ENCODE measurements around the gene PCGF3.
A peak's percentile ranks its signal among the peaks of the same experiment; 100 is the strongest.

PCGF3 gene

DNA sequence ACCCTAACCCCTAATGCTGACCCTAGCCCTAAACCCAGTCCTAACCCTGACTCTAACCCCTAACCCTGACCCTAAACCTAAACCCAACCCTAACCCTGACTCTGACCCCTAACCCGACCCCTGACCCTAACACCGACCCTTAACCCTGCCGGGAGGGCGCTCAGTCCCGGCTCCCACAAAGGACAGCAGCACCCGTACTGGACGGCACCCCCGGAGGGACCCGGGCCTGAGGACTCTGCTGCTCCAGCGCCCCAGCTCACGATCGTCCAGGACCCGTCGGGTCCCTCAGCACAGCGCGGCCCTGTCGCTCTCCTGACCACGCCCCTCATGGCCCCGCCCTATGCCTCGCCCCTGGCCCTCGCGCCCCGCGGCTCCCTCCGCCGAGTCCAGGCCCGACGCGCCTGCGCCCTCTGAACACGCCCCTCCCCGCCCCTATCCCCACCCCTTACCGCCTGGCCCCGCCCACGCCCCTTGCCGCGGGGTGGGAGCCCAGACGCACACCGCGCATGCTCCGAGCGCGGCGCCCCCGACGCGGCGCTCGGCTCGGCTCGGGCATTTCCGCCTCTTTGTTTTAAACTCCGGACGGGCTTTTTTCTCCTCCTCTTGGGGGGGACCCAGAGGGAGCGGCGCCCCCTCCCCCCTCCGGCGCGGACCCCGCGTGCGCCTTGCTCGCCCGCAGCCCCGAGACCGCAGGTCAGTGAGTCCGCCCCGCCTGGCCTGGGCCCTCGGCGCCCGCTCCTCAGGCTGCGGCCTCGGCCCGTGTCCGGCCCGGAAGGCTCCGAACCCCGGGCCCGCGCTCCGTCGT lies at the start of gene PCGF3:
Gene PCGF3, plus strand, starts transcription at position 555 of the 805 bp plus-strand sequence. CDS start 27,849 bp downstream, outside the sequence.
- no peaks in the 10 kb centered on the region for H3K9me3 ChIP-seq (ENCODE audit: control insufficient read depth in 2 of 2, low read length in 2 of 2)
- peak within 1 kb of the TSS; percentile 91 to 96 for H3K9ac ChIP-seq (ENCODE audit: low read depth in 1 of 2, low read length in 2 of 2)
- peaks cover 16 to 17% of the 10 kb centered on the region in 2 donors for H3K4me1 ChIP-seq (ENCODE audit: control insufficient read depth in 2 of 2, insufficient read depth in 2 of 2, low read length in 2 of 2)
- no peaks in the 10 kb centered on the region for H3K36me3 ChIP-seq (ENCODE audit: control insufficient read depth in 2 of 2, insufficient read depth in 2 of 2, low read length in 2 of 2)
- no peaks in the 10 kb centered on the region for H3K27me3 ChIP-seq (ENCODE audit: control insufficient read depth in 2 of 2, insufficient read depth in 2 of 2, low read length in 2 of 2)
- H3K4me3 ChIP-seq (ENCODE audit: low read length in 2 of 2) = peak within 1 kb of the TSS; percentile 81 to 85
- H3K27ac ChIP-seq (ENCODE audit: low read depth in 2 of 2, low read length in 2 of 2) = peak within 1 kb of the TSS; percentile 68 to 76

DNA sequence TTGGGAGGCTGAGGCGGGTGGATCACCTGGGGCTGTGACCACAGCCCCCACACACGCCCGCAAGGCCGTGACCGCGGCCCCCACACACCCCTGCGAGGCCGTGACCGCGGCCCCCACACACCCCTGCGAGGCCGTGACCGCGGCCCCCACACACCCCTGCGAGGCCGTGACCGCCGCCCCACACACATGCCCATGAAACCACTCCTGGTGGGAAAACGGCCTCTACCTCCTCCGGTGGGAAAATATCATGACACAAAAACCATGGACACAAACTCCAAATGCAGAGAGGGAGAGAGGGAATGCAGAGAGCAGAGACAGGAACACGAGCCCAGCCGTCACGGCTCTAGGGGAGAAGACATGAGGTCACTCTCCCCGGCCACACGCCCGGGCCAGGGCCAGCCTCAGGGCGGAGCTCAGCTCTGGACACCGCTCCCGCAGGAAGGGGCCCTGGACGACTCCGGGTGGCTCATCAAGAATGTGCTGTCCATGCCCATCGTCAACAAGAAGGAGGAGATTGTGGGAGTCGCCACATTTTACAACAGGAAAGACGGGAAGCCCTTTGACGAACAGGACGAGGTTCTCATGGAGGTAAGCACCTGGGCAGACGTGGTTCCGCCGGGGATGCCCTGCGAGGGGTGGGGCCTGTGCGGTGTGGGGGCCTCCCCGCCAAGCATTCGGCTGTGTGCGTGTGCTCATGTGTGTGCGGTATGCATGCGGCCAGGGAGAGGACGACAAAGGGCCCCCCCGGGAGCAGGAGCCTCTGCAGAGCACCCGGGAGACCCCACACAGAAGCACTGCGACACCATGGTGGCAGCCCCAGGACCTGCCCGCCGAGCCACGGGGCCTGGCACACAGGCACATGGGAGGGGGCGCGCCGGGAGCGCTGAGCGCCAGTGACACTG lies 48.9 kb upstream of the PCGF3 start:
- no peaks in the 10 kb centered on the region for H3K36me3 ChIP-seq (ENCODE audit: control insufficient read depth in 2 of 2, insufficient read depth in 2 of 2, low read length in 2 of 2)
- H3K9ac ChIP-seq (ENCODE audit: low read depth in 1 of 2, low read length in 2 of 2) = no peak overlapping the region
- no peak overlapping the region for H3K4me3 ChIP-seq (ENCODE audit: low read length in 2 of 2)
- H3K9me3 ChIP-seq (ENCODE audit: control insufficient read depth in 2 of 2, low read length in 2 of 2) = no peaks in the 10 kb centered on the region
- H3K27ac ChIP-seq (ENCODE audit: low read depth in 2 of 2, low read length in 2 of 2) = no peak overlapping the region
- no peaks in the 10 kb centered on the region for H3K4me1 ChIP-seq (ENCODE audit: control insufficient read depth in 2 of 2, insufficient read depth in 2 of 2, low read length in 2 of 2)
- peaks cover 0 to 2% of the 10 kb centered on the region in 2 donors for H3K27me3 ChIP-seq (ENCODE audit: control insufficient read depth in 2 of 2, insufficient read depth in 2 of 2, low read length in 2 of 2)

DNA sequence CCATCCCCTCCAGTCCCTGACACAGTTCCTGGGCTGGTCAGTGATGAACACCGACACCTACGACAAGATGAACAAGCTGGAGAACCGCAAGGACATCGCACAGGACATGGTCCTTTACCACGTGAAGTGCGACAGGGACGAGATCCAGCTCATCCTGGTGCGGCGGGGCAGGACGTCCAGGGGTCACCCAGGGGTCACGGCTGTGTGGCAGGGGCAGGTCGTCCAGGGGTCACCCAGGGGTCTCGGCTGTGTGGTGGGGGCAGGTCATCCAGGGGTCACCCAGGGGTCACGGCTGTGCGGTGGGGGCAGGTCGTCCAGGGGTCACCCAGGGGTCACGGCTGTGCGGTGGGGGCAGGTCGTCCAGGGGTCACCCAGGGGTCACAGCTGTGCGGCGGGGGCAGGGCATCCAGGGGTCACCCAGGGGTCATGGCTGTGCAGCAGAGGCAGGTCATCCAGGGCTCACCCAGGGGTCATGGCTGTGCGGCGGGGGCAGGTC lies 48.2 kb upstream of the PCGF3 start:
- Histone ChIP-seq H3K4me3 (ENCODE audit: low read length in 2 of 2) (no peak overlapping the region), H3K27me3 (ENCODE audit: control insufficient read depth in 2 of 2, insufficient read depth in 2 of 2, low read length in 2 of 2) (no peaks in the 10 kb centered on the region), H3K36me3 (ENCODE audit: control insufficient read depth in 2 of 2, insufficient read depth in 2 of 2, low read length in 2 of 2) (no peaks in the 10 kb centered on the region), H3K27ac (ENCODE audit: low read depth in 2 of 2, low read length in 2 of 2) (no peak overlapping the region), H3K9me3 (ENCODE audit: control insufficient read depth in 2 of 2, low read length in 2 of 2) (no peaks in the 10 kb centered on the region), H3K4me1 (ENCODE audit: control insufficient read depth in 2 of 2, insufficient read depth in 2 of 2, low read length in 2 of 2) (no peaks in the 10 kb centered on the region), H3K9ac (ENCODE audit: low read depth in 1 of 2, low read length in 2 of 2) (no peak overlapping the region)

- H3K27me3 ChIP-seq (ENCODE audit: control insufficient read depth in 2 of 2, insufficient read depth in 2 of 2, low read length in 2 of 2) = no peaks in the 10 kb centered on the region
- no peak overlapping the region for H3K4me3 ChIP-seq (ENCODE audit: low read length in 2 of 2)
- no peak overlapping the region for H3K9ac ChIP-seq (ENCODE audit: low read depth in 1 of 2, low read length in 2 of 2)
- no peaks in the 10 kb centered on the region for H3K36me3 ChIP-seq (ENCODE audit: control insufficient read depth in 2 of 2, insufficient read depth in 2 of 2, low read length in 2 of 2)
- no peaks in the 10 kb centered on the region for H3K9me3 ChIP-seq (ENCODE audit: control insufficient read depth in 2 of 2, low read length in 2 of 2)
- no peak overlapping the region for H3K27ac ChIP-seq (ENCODE audit: low read depth in 2 of 2, low read length in 2 of 2)
- no peaks in the 10 kb centered on the region for H3K4me1 ChIP-seq (ENCODE audit: control insufficient read depth in 2 of 2, insufficient read depth in 2 of 2, low read length in 2 of 2)
Measured at GRCh38 chr4:657834-658667, 47.6 kb upstream of the PCGF3 start.

GRCh38 chr4:658681-659667 lies 46.7 kb upstream of the PCGF3 start:
- Histone ChIP-seq H3K4me3 (ENCODE audit: low read length in 2 of 2) (no peak overlapping the region), H3K27me3 (ENCODE audit: control insufficient read depth in 2 of 2, insufficient read depth in 2 of 2, low read length in 2 of 2) (no peaks in the 10 kb centered on the region), H3K36me3 (ENCODE audit: control insufficient read depth in 2 of 2, insufficient read depth in 2 of 2, low read length in 2 of 2) (no peaks in the 10 kb centered on the region), H3K9ac (ENCODE audit: low read depth in 1 of 2, low read length in 2 of 2) (no peak overlapping the region), H3K4me1 (ENCODE audit: control insufficient read depth in 2 of 2, insufficient read depth in 2 of 2, low read length in 2 of 2) (no peaks in the 10 kb centered on the region), H3K9me3 (ENCODE audit: control insufficient read depth in 2 of 2, low read length in 2 of 2) (no peaks in the 10 kb centered on the region), H3K27ac (ENCODE audit: low read depth in 2 of 2, low read length in 2 of 2) (no peak overlapping the region)

GRCh38 chr4:659851-660250 lies 45.8 kb upstream of the PCGF3 start:
- Histone ChIP-seq H3K4me1 (ENCODE audit: control insufficient read depth in 2 of 2, insufficient read depth in 2 of 2, low read length in 2 of 2) (no peaks in the 10 kb centered on the region), H3K9ac (ENCODE audit: low read depth in 1 of 2, low read length in 2 of 2) (no peak overlapping the region), H3K27me3 (ENCODE audit: control insufficient read depth in 2 of 2, insufficient read depth in 2 of 2, low read length in 2 of 2) (no peaks in the 10 kb centered on the region), H3K4me3 (ENCODE audit: low read length in 2 of 2) (no peak overlapping the region), H3K9me3 (ENCODE audit: control insufficient read depth in 2 of 2, low read length in 2 of 2) (no peaks in the 10 kb centered on the region), H3K36me3 (ENCODE audit: control insufficient read depth in 2 of 2, insufficient read depth in 2 of 2, low read length in 2 of 2) (no peaks in the 10 kb centered on the region), H3K27ac (ENCODE audit: low read depth in 2 of 2, low read length in 2 of 2) (no peak overlapping the region)

DNA sequence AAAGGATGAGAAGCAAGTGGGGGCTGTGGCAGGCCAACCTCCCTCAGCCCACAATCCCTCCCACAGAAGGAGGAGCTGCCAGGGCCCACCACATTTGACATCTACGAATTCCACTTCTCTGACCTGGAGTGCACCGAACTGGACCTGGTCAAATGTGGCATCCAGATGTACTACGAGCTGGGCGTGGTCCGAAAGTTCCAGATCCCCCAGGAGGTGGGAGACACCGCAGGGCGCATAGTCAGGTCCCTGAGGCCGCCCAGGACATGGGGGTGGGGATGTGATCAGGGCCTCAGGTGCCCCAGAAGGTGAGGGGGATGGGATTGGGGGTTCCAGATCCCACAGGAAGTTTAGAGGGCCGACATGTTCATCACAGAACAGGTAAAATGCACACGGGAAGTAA lies 45.2 kb upstream of the PCGF3 start:
- Histone ChIP-seq H3K27me3 (ENCODE audit: control insufficient read depth in 2 of 2, insufficient read depth in 2 of 2, low read length in 2 of 2) (no peaks in the 10 kb centered on the region), H3K9ac (ENCODE audit: low read depth in 1 of 2, low read length in 2 of 2) (no peak overlapping the region)

DNA sequence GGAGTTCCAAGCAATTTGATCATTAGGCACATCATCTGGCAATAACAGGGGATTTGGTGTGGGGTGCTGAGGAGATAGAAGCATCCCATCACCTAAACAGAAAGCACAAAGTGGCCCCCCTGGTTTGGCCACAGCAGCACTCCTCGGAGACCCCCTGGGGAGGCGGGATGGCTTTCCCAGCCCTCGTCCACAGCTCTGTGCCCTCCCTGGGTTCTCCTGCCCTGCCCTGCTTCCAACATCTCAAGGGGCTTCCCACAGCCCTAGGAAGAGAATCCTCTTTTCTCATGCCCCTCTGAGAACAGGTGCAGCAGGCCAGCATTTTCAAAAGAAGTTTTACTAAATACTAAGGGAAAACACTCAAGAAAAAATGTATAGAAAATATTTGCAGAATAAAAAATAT lies 44.4 kb upstream of the PCGF3 start:
- Histone ChIP-seq H3K9me3 (ENCODE audit: control insufficient read depth in 2 of 2, low read length in 2 of 2) (no peaks in the 10 kb centered on the region), H3K9ac (ENCODE audit: low read depth in 1 of 2, low read length in 2 of 2) (no peak overlapping the region), H3K36me3 (ENCODE audit: control insufficient read depth in 2 of 2, insufficient read depth in 2 of 2, low read length in 2 of 2) (no peaks in the 10 kb centered on the region), H3K4me1 (ENCODE audit: control insufficient read depth in 2 of 2, insufficient read depth in 2 of 2, low read length in 2 of 2) (no peaks in the 10 kb centered on the region), H3K4me3 (ENCODE audit: low read length in 2 of 2) (no peak overlapping the region), H3K27ac (ENCODE audit: low read depth in 2 of 2, low read length in 2 of 2) (no peak overlapping the region), H3K27me3 (ENCODE audit: control insufficient read depth in 2 of 2, insufficient read depth in 2 of 2, low read length in 2 of 2) (no peaks in the 10 kb centered on the region)

More for the DNA sequence above, 45.2 kb upstream of the PCGF3 start:
- Histone ChIP-seq H3K4me1 (ENCODE audit: control insufficient read depth in 2 of 2, insufficient read depth in 2 of 2, low read length in 2 of 2) (no peaks in the 10 kb centered on the region), H3K36me3 (ENCODE audit: control insufficient read depth in 2 of 2, insufficient read depth in 2 of 2, low read length in 2 of 2) (no peaks in the 10 kb centered on the region), H3K9me3 (ENCODE audit: control insufficient read depth in 2 of 2, low read length in 2 of 2) (no peaks in the 10 kb centered on the region), H3K4me3 (ENCODE audit: low read length in 2 of 2) (no peak overlapping the region), H3K27ac (ENCODE audit: low read depth in 2 of 2, low read length in 2 of 2) (no peak overlapping the region)
